Neural cell (in vitro differentiated cells): Measurements from ENCODE around the gene POU6F2. TPM values are rescaled to one million over a fixed set of nuclear protein-coding genes. Genes with fewer than 3 reads are reported as not detected.

Experiments
- H2AFZ ChIP-seq: fragments of 200-600, 300-800 bp; sonication (generic), shearing (Covaris generic); 2 replicates; pipeline ENCODE4 v1.6.0; 2014; ENCODE audit warnings: low read depth, mild to moderate bottlenecking, antibody characterized with exemption, low read length, moderate library complexity
- H3F3A ChIP-seq: fragments of 200-600 bp; shearing (Covaris generic); 2 replicates; pipeline ENCODE4 v1.6.1; 2016; ENCODE audit warnings: mild to moderate bottlenecking, moderate library complexity, mixed read lengths, antibody characterized with exemption, low read length; ENCODE audit not compliant: insufficient read depth, poor library complexity, severe bottlenecking
- H3K27ac ChIP-seq: fragments of 200-600, 300-800 bp; sonication (generic), shearing (Covaris generic); 2 replicates; pipeline ENCODE4 v1.5.1; 2014; ENCODE audit warnings: mild to moderate bottlenecking, low read length, moderate library complexity
- H3K27me3 ChIP-seq: fragments of 300-800, 200-600 bp; sonication (generic), shearing (Covaris generic); 2 replicates; pipeline ENCODE4 v1.6.0; 2014; ENCODE audit warnings: mild to moderate bottlenecking, low read depth, low read length, moderate library complexity; ENCODE audit not compliant: insufficient read depth
- H3K36me3 ChIP-seq: fragments of 300-800, 200-600 bp; sonication (generic), shearing (Covaris generic); 2 replicates; pipeline ENCODE4 v1.5.1; 2014; ENCODE audit warnings: mild to moderate bottlenecking, antibody characterized with exemption, low read length, moderate library complexity; ENCODE audit not compliant: insufficient read depth
- H3K4me2 ChIP-seq: fragments of 300-800, 200-600 bp; sonication (generic), shearing (Covaris generic); 2 replicates; pipeline ENCODE4 v1.6.0; 2014; ENCODE audit warnings: mild to moderate bottlenecking, low read length
- H3K4me3 ChIP-seq: fragments of 300-800, 200-600 bp; sonication (generic), shearing (Covaris generic); 2 replicates; pipeline ENCODE4 v1.5.1; 2014; ENCODE audit warnings: mild to moderate bottlenecking, low read length, moderate library complexity
- H3K79me2 ChIP-seq: fragments of 200-600 bp; shearing (Covaris generic); replicated peaks from 2 replicates; pipeline ENCODE4 v1.6.0; 2014; ENCODE audit warnings: mild to moderate bottlenecking, low read length, moderate library complexity; ENCODE audit not compliant: insufficient read depth
- H3K9ac ChIP-seq: fragments of 300-800, 200-600 bp; sonication (generic), shearing (Covaris generic); 2 replicates; pipeline ENCODE4 v1.6.1; 2016; ENCODE audit warnings: mild to moderate bottlenecking, low read length, mixed read lengths
- H3K9me2 ChIP-seq: fragments of 200-600 bp; shearing (Covaris generic); 2 replicates; pipeline ENCODE4 v1.6.1; 2016; ENCODE audit warnings: mild to moderate bottlenecking, low read length, mixed read lengths; ENCODE audit not compliant: insufficient read depth
- H3K9me3 ChIP-seq: fragments of 200-600, 300-800 bp; sonication (generic), shearing (Covaris generic); 2 replicates; pipeline ENCODE4 v1.6.1; 2016; ENCODE audit warnings: mild to moderate bottlenecking, mixed run types, low read length, moderate library complexity, mixed read lengths
- H4K20me1 ChIP-seq: fragments of 200-600 bp; shearing (Covaris generic); 2 replicates; pipeline ENCODE4 v1.6.1; 2016; ENCODE audit warnings: mild to moderate bottlenecking, mixed run types; ENCODE audit not compliant: insufficient read depth
- CTCF ChIP-seq: fragments of 450-650 bp; IDR thresholded peaks from 2 replicates; pipeline ENCODE4 v1.5.1; 2014; ENCODE audit warnings: antibody characterized with exemption, mild to moderate bottlenecking, moderate library complexity; ENCODE audit not compliant: poor library complexity, severe bottlenecking
- EP300 ChIP-seq: fragments of 450-650 bp; conservative IDR thresholded peaks from 2 replicates; pipeline ENCODE4 v1.6.1; 2014; ENCODE audit warnings: antibody characterized with exemption, mild to moderate bottlenecking, moderate library complexity; ENCODE audit not compliant: poor library complexity, severe bottlenecking
- EZH2 ChIP-seq: fragments of 200-600, 300-800 bp; shearing (Covaris generic), sonication (generic); IDR thresholded peaks from 2 replicates; pipeline ENCODE4 v1.6.1; 2014; ENCODE audit warnings: antibody characterized with exemption, low read length, borderline replicate concordance, mild to moderate bottlenecking; ENCODE audit not compliant: insufficient read depth, poor library complexity, severe bottlenecking
- MXI1 ChIP-seq: fragments of 450-650 bp; conservative IDR thresholded peaks from 2 replicates; pipeline ENCODE4 v1.6.1; 2014; ENCODE audit warnings: antibody characterized with exemption, mild to moderate bottlenecking; ENCODE audit not compliant: poor library complexity, severe bottlenecking
- POLR2AphosphoS5 ChIP-seq: IDR thresholded peaks from 2 replicates; pipeline ENCODE4 v1.6.1; 2012
- RAD21 ChIP-seq: fragments of 450-650 bp; conservative IDR thresholded peaks from 2 replicates; pipeline ENCODE4 v1.6.1; 2014; ENCODE audit warnings: antibody characterized with exemption, mild to moderate bottlenecking, moderate library complexity
- REST ChIP-seq: IDR thresholded peaks from 2 replicates; pipeline ENCODE4 v1.6.1; 2012; ENCODE audit warnings: borderline replicate concordance
- SMC3 ChIP-seq: fragments of 450-650 bp; conservative IDR thresholded peaks from 2 replicates; pipeline ENCODE4 v1.6.1; 2014; ENCODE audit warnings: antibody characterized with exemption, mild to moderate bottlenecking, moderate library complexity; ENCODE audit not compliant: poor library complexity
- TAF1 ChIP-seq: IDR thresholded peaks from 2 replicates; pipeline ENCODE4 v1.6.1; 2012; ENCODE audit warnings: low read depth
- polyA plus RNA-seq: library from polyadenylated mRNA; depleted of rRNA; stranded (reverse); fragments of >200 nt; gene quantifications from 2 replicates; pipeline ENCODE4 v1.2.3, GENCODE V29; 2014

Gene POU6F2
- polyA plus RNA-seq, 1 donor from 2014 or later: 2.8 TPM

GRCh38 chr7:39248041-39248691 is 270.5 kb downstream of the POU6F2 start:
- H2AFZ ChIP-seq: no peak overlapping the region
- no peaks in the 10 kb centered on the region for H3K27me3 ChIP-seq
- TF ChIP-seq TAF1 (no peak), POLR2AphosphoS5 (no peak), CTCF (no peak), MXI1 (no peak), EP300 (no peak), RAD21 (no peak), REST (no peak), EZH2 (no peak), SMC3 (no peak)
- H4K20me1 ChIP-seq: no peaks in the 10 kb centered on the region
- H3K4me2 ChIP-seq: peak overlapping the region; percentile 72
- H3K36me3 ChIP-seq: no peaks in the 10 kb centered on the region
- H3K9me3 ChIP-seq: no peaks in the 10 kb centered on the region
- no peaks in the 10 kb centered on the region for H3K9me2 ChIP-seq
- no peaks in the 10 kb centered on the region for H3K79me2 ChIP-seq
- no peaks in the 10 kb centered on the region for H3F3A ChIP-seq
- H3K4me3 ChIP-seq: no peak overlapping the region
- peak overlapping the region; percentile 82 for H3K27ac ChIP-seq
- H3K9ac ChIP-seq: no peak overlapping the region

GRCh38 chr7:39248692-39249090 is 271.0 kb downstream of the POU6F2 start:
- Histone ChIP-seq H2AFZ (no peak overlapping the region), H3K4me3 (no peak overlapping the region), H3K27ac (peak overlapping the region; percentile 82), H3K9me2 (no peaks in the 10 kb centered on the region), H4K20me1 (no peaks in the 10 kb centered on the region), H3K4me2 (peak overlapping the region; percentile 72), H3F3A (no peaks in the 10 kb centered on the region), H3K27me3 (no peaks in the 10 kb centered on the region), H3K9ac (peak overlapping the region; percentile 13), H3K36me3 (no peaks in the 10 kb centered on the region), H3K9me3 (no peaks in the 10 kb centered on the region), H3K79me2 (no peaks in the 10 kb centered on the region)
- TF ChIP-seq EZH2 (no peak), SMC3 (no peak), TAF1 (no peak), MXI1 (no peak), POLR2AphosphoS5 (no peak), EP300 (no peak), REST (no peak), RAD21 (no peak), CTCF (no peak)
